Lower lobe of right lung (tissue), 2 donors: ENCODE results near the gene SERPINA3. TPM values are rescaled to one million over a fixed set of nuclear protein-coding genes. Genes with fewer than 3 reads are reported as not detected.

Experiments used
- ATAC-seq, 2 donors: fragments of 200-7000 bp; cut with Tn5 transposase; one replicate each; pipeline ENCODE4 v1.9.1; 2020 to 2022; ENCODE audit warnings: mild to moderate bottlenecking in 2 of 2, moderate library complexity in 2 of 2
- DNase-seq: peaks from one replicate; pipeline ENCODE4 v3.0.0-alpha.2; 2020
- H3K27ac ChIP-seq: fragments of 200-600 bp; one replicate; pipeline ENCODE4 v1.8.0; 2022
- H3K27me3 ChIP-seq: fragments of 200-600 bp; one replicate; pipeline ENCODE4 v1.8.0; 2022; ENCODE audit warnings: low read depth
- H3K36me3 ChIP-seq: fragments of 200-600 bp; one replicate; pipeline ENCODE4 v1.8.0; 2022; ENCODE audit warnings: mild to moderate bottlenecking
- H3K4me1 ChIP-seq: fragments of 200-600 bp; one replicate; pipeline ENCODE4 v1.8.0; 2022
- H3K4me3 ChIP-seq: fragments of 200-600 bp; one replicate; pipeline ENCODE4 v1.8.0; 2022; ENCODE audit warnings: mild to moderate bottlenecking
- H3K9me3 ChIP-seq: fragments of 200-600 bp; one replicate; pipeline ENCODE4 v1.8.0; 2022
- CTCF ChIP-seq: fragments of 200-600 bp; IDR thresholded peaks from one replicate; pipeline ENCODE4 v1.8.0; 2022; ENCODE audit warnings: antibody characterized with exemption, mild to moderate bottlenecking
- intact Hi-C: fragments of 100-400 bp; cut with DNase I; formaldehyde crosslinking; loops from one replicate; pipeline ENCODE4 v1.11.0; 2022
- total RNA-seq: library from RNA; stranded (reverse); fragmentation: NEBNext Ultra II Directional; extraction: Animal tissue kit (Norgen Biotek cat#: 25700); gene quantifications from one replicate; pipeline ENCODE4 v1.2.1, GENCODE V29; 2021
- donor health status: DM: no; HTN: yes; CAD: no; lungs with severe emphysema.

SERPINA3 gene
- total RNA-seq, 1 donor from 2014 or later = 74.6 TPM

DNA sequence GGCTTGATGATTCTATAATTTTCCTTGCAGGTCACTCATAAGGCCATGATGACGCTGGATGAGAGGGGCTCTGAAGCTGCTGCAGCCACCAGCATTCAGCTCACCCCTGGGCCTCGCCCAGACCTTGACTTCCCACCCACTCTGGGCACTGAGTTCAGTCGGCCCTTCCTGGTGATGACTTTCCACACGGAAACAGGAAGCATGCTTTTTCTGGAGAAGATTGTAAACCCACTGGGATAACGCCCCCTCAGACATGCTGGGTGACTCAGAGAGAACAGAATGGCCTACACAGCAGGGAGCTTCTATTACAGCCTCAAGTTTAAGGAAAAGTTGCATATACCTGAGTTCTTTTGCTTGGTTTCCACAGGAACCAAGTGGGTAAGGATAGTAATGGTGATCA lies 34.3 kb downstream of the SERPINA3 start:
- Histone ChIP-seq H3K27ac (no peak overlapping the region), H3K9me3 (peaks cover 8% of the 10 kb centered on the region), H3K4me1 (no peaks in the 10 kb centered on the region), H3K4me3 (no peak overlapping the region), H3K27me3 (no peaks in the 10 kb centered on the region), H3K36me3 (no peaks in the 10 kb centered on the region)
- intact Hi-C loops = no loop called here
- TF ChIP-seq CTCF = no peak
- ATAC-seq (no peak), DNase-seq (no peak)

- no peaks in the 10 kb centered on the region for H3K4me1 ChIP-seq
- ATAC-seq (no peak), DNase-seq (no peak)
- no peak for TF ChIP-seq CTCF
- H3K27me3 ChIP-seq = no peaks in the 10 kb centered on the region
- peaks cover 8% of the 10 kb centered on the region for H3K9me3 ChIP-seq
- intact Hi-C loops = no loop called here
- H3K36me3 ChIP-seq = no peaks in the 10 kb centered on the region
- H3K4me3 ChIP-seq = no peak overlapping the region
- no peak overlapping the region for H3K27ac ChIP-seq
Measured at GRCh38 chr14:94648801-94649200, 36.6 kb downstream of the SERPINA3 start.

- peaks cover 8% of the 10 kb centered on the region for H3K9me3 ChIP-seq
- DNase-seq (no peak), ATAC-seq (no peak)
- H3K4me1 ChIP-seq = no peaks in the 10 kb centered on the region
- no peak for TF ChIP-seq CTCF
- intact Hi-C loops = no loop called here
- H3K27me3 ChIP-seq = no peaks in the 10 kb centered on the region
- H3K4me3 ChIP-seq = no peak overlapping the region
- H3K27ac ChIP-seq = no peak overlapping the region
- H3K36me3 ChIP-seq = no peaks in the 10 kb centered on the region
Measured at GRCh38 chr14:94649543-94650443, 37.6 kb downstream of the SERPINA3 start.

GRCh38 chr14:94650444-94650775 lies 38.2 kb downstream of the SERPINA3 start:
- no peak for TF ChIP-seq CTCF
- H3K36me3 ChIP-seq = no peaks in the 10 kb centered on the region
- intact Hi-C loops = no loop called here

DNA sequence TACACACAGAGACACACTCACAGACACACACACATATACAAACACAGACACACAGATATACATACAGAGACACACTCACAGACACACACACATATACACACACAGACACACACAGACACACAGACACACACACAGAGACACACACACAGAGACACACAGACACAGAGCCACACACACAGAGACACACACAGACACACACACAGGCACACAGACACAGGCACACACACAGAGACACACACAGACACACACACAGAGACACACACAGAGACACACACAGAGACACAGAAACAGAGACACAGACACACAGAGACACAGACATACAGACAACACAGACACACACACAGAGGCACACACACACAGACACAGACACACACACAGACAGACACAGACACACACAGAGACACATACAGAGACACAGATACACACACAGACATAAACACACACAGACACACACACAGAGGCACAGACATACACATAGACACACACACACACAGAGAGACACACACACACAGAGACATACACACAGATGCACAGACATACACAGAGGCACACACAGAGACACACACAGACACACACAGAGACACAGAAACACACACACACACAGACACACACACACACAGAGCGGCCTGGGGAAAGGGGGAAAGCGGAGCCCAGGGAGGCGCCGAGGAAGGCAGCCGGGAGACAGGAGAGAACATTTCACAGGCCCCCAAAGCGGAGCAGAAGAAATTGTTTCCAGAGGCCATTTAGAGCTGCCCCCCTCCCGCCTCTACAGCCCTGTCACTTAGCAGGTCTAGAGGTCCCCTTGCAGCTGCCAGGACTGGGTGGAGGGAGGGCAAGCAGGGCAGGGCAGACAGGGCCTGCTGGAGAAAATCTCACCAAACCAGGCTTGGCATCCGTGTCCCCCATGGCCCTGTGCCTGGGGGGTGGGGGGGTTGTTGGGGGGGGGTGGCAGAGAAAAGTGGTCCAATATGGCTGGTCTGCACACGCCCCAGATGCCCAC lies 38.9 kb downstream of the SERPINA3 start:
- H3K4me3 ChIP-seq = no peak overlapping the region

More at GRCh38 chr14:94650444-94650775, 38.2 kb downstream of the SERPINA3 start:
- Histone ChIP-seq H3K4me3 (no peak overlapping the region), H3K9me3 (peaks cover 8% of the 10 kb centered on the region), H3K4me1 (no peaks in the 10 kb centered on the region), H3K27ac (no peak overlapping the region), H3K27me3 (no peaks in the 10 kb centered on the region)
- no peak for DNase-seq
- no peak for ATAC-seq

More for the DNA sequence above, 38.9 kb downstream of the SERPINA3 start:
- DNase-seq (no peak), ATAC-seq (no peak)
- intact Hi-C loops = no loop called here
- no peaks in the 10 kb centered on the region for H3K36me3 ChIP-seq
- H3K9me3 ChIP-seq = peaks cover 8% of the 10 kb centered on the region
- no peaks in the 10 kb centered on the region for H3K4me1 ChIP-seq
- H3K27ac ChIP-seq = no peak overlapping the region
- no peak for TF ChIP-seq CTCF
- H3K27me3 ChIP-seq = no peaks in the 10 kb centered on the region
